ENCODE results near the gene MKKS. TPM values are rescaled to one million over a fixed set of nuclear protein-coding genes. Genes with fewer than 3 reads are reported as not detected.

Gene MKKS
- total RNA-seq, 1 donor from 2014 or later = 36.3 TPM

DNA sequence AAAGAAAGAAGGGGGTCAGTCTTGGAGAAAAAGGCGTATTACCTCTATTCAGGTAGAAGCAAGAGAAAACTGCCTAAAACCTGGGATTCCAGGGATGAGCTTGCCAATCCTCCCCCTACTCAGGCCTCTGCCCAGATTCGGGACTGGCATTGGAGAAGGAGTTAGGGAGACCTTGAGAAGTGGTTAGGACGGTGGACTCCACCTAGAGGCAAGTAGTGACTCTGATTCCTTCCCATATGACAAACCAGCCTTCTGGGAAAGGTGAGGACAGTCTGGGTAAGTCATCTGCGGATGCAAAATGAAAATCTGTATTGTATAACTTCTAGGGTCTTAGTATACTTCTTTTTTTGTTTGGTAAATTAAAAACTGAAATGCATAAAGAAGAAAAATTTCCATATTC, 44.9 kb upstream of the MKKS start:
- TF ChIP-seq, protein P1, sequence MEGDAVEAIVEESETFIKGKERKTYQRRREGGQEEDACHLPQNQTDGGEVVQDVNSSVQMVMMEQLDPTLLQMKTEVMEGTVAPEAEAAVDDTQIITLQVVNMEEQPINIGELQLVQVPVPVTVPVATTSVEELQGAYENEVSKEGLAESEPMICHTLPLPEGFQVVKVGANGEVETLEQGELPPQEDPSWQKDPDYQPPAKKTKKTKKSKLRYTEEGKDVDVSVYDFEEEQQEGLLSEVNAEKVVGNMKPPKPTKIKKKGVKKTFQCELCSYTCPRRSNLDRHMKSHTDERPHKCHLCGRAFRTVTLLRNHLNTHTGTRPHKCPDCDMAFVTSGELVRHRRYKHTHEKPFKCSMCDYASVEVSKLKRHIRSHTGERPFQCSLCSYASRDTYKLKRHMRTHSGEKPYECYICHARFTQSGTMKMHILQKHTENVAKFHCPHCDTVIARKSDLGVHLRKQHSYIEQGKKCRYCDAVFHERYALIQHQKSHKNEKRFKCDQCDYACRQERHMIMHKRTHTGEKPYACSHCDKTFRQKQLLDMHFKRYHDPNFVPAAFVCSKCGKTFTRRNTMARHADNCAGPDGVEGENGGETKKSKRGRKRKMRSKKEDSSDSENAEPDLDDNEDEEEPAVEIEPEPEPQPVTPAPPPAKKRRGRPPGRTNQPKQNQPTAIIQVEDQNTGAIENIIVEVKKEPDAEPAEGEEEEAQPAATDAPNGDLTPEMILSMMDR (IDR thresholded peaks at IDR 0.05) = no peak
- no peak for TF ChIP-seq EZH2 (IDR thresholded peaks at IDR 0.05)
- TF ChIP-seq EZH2phosphoT487 (IDR thresholded peaks at IDR 0.05) = no peak
- peaks cover 16% of the 10 kb centered on the region for H3F3A ChIP-seq (ENCODE audit: low read depth)
- H3K4me1 ChIP-seq = peaks cover 28% of the 10 kb centered on the region
- H2AFZ ChIP-seq (replicated peaks) = no peak overlapping the region
- Mint-ChIP-seq H3K4me3 (no peak overlapping the region), H3K27ac (peak overlapping the region; percentile 33), H3K36me3 (no peaks in the 10 kb centered on the region), H3K9me3 (no peaks in the 10 kb centered on the region), H3K4me1 (peaks cover 17% of the 10 kb centered on the region), H3K27me3 (ENCODE audit: insufficient read depth, low read depth) (no peaks in the 10 kb centered on the region)
- no peak overlapping the region for H3K4me3 ChIP-seq
- no peaks in the 10 kb centered on the region for H3K27me3 ChIP-seq
- no peak overlapping the region for H3K9ac ChIP-seq
- H3K27ac ChIP-seq = peak overlapping the region; percentile 68
- H4K20me1 ChIP-seq (ENCODE audit: low read depth) = no peaks in the 10 kb centered on the region
- H3K9me3 ChIP-seq (ENCODE audit: low read depth) = no peaks in the 10 kb centered on the region
- peak overlapping the region; percentile 31 for H3K4me2 ChIP-seq
- H3K36me3 ChIP-seq = no peaks in the 10 kb centered on the region
- H3K79me2 ChIP-seq (ENCODE audit: low read depth) = peaks cover 10% of the 10 kb centered on the region
- DNase-seq (ENCODE audit: low spot score) = no peak

DNA sequence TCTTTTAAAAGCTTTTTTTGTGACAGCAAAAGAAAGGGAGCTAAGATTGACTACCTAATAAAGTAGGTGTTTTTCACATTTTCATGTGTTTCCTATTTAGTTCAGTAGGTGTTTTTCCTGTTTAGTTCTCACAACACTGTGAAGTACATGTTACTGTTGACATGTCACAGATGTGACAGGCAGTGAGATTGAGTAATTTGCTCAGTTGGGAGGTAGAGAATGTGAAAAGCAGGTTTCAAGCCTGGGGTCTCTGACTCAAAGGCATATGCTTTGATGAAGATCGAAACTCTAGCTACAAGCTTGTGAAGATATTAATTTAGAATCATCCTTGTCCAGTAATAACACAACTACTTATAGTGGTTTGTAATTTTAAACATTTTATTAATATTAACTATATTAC, 44.2 kb upstream of the MKKS start:
- no peaks in the 10 kb centered on the region for H3K36me3 ChIP-seq
- Mint-ChIP-seq H3K27me3 (ENCODE audit: insufficient read depth, low read depth) (peaks cover 2% of the 10 kb centered on the region), H3K4me1 (peaks cover 18% of the 10 kb centered on the region), H3K9me3 (no peaks in the 10 kb centered on the region), H3K36me3 (no peaks in the 10 kb centered on the region), H3K4me3 (no peak overlapping the region), H3K27ac (no peak overlapping the region)
- no peak overlapping the region for H2AFZ ChIP-seq (replicated peaks)
- no peak overlapping the region for H3K4me3 ChIP-seq
- H3F3A ChIP-seq (ENCODE audit: low read depth) = peaks cover 16% of the 10 kb centered on the region
- no peak overlapping the region for H3K9ac ChIP-seq
- H3K4me1 ChIP-seq = peaks cover 26% of the 10 kb centered on the region
- no peaks in the 10 kb centered on the region for H4K20me1 ChIP-seq (ENCODE audit: low read depth)
- peak overlapping the region; percentile 68 for H3K27ac ChIP-seq
- no peak for DNase-seq (ENCODE audit: low spot score)
- H3K79me2 ChIP-seq (ENCODE audit: low read depth) = peaks cover 13% of the 10 kb centered on the region
- TF ChIP-seq EZH2phosphoT487 (IDR thresholded peaks at IDR 0.05) (no peak), EZH2 (IDR thresholded peaks at IDR 0.05) (no peak)
- TF ChIP-seq, protein P1 (IDR thresholded peaks at IDR 0.05) = no peak
- H3K9me3 ChIP-seq (ENCODE audit: low read depth) = no peaks in the 10 kb centered on the region
- H3K4me2 ChIP-seq = no peak overlapping the region
- no peaks in the 10 kb centered on the region for H3K27me3 ChIP-seq

DNA sequence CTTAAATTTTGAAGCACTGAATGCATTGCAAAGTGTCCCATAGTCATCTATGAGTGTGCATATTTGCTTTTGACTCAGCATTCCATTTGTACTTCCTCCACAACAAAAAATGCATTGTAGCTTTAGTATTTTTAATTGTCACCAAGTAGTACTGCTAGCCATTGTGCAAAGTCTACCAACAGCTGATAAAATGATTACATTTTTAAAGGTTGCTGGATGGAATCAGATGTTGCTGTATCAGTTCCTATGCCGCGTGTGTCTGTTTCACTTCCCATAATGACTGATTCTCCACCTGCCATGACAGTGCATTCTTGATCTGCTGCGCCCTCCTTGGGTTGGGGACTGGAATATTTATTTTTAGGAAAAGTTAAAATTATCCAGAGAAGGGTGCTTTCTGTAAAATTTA, 42.3 kb upstream of the MKKS start:
- Mint-ChIP-seq H3K4me3 (no peak overlapping the region), H3K27me3 (ENCODE audit: insufficient read depth, low read depth) (peaks cover 2% of the 10 kb centered on the region)
- no peak overlapping the region for H3K27ac ChIP-seq

More for the DNA sequence above, 42.3 kb upstream of the MKKS start:
- H3K4me1 Mint-ChIP-seq = peaks cover 21% of the 10 kb centered on the region
- Histone ChIP-seq H2AFZ (replicated peaks) (no peak overlapping the region), H3K4me2 (no peak overlapping the region), H3K4me3 (no peak overlapping the region), H3K9me3 (ENCODE audit: low read depth) (no peaks in the 10 kb centered on the region), H3K27me3 (no peaks in the 10 kb centered on the region), H3K9ac (no peak overlapping the region), H3K36me3 (no peaks in the 10 kb centered on the region), H4K20me1 (ENCODE audit: low read depth) (no peaks in the 10 kb centered on the region), H3K4me1 (peaks cover 27% of the 10 kb centered on the region), H3K79me2 (ENCODE audit: low read depth) (peaks cover 8% of the 10 kb centered on the region), H3F3A (ENCODE audit: low read depth) (peaks cover 19% of the 10 kb centered on the region)
- TF ChIP-seq EZH2phosphoT487 (IDR thresholded peaks at IDR 0.05) (no peak), EZH2 (IDR thresholded peaks at IDR 0.05) (no peak)
- TF ChIP-seq, protein P1 (IDR thresholded peaks at IDR 0.05) = no peak
- DNase-seq (ENCODE audit: low spot score) = no peak
- no peaks in the 10 kb centered on the region for H3K9me3 Mint-ChIP-seq
- peaks cover 2% of the 10 kb centered on the region for H3K36me3 Mint-ChIP-seq
- no peak overlapping the region for H3K27ac Mint-ChIP-seq
